ENCODE data around the gene FGR.
A peak's percentile ranks its signal among the peaks of the same experiment; 100 is the strongest.

The FGR gene

DNA sequence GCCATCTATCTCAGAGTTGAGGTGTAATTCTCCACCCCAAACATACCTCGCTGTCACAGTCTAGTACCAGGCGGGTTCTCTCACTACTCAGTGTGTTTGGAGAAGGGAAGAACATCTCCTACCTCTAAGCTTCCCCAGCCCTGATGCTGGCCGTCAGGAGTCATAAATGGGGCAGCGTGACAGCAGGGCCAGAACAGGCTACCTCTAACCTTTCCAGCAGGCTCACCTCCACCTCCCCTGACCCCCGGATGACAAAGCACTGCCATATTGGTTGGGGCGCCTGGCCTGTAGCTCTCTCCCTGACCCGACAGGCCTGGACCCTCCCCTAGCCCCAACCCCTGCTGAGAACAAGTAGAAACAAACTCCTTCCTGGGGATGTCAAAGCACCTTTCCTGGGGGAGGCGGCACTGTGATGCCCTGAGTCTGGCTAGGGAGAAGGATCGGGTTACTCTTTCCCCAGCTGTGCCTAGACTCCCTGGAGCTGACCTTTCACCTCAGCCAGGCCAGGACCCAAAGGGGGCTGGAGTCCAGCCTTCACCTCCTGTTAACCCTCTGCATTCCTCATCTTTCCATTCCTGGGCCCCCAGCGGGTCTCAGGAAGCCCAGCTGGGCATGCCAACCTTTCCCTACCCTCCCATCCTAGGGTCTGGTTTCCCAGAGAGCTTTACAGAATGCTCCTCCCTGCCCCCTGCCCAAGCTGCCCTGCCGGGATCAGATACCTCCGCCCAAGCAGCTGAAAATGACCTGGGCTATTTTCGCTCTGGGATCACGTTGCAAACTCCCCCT, 65.3 kb downstream of the FGR start:
- Histone ChIP-seq H3K27me3 (no peaks in the 10 kb centered on the region), H3K4me1 (peaks cover 100% of the 10 kb centered on the region), H3K27ac (peak overlapping the region; percentile 65), H3K9ac (no peak overlapping the region), H4K20me1 (peaks cover 100% of the 10 kb centered on the region), H3K4me2 (peak overlapping the region; percentile 92), H3K4me3 (no peak overlapping the region), H3K36me3 (peaks cover 10% of the 10 kb centered on the region), H3K9me3 (no peaks in the 10 kb centered on the region)
- TF ChIP-seq Cebpa-rat (IDR thresholded peaks at IDR 0.05): no peak

DNA sequence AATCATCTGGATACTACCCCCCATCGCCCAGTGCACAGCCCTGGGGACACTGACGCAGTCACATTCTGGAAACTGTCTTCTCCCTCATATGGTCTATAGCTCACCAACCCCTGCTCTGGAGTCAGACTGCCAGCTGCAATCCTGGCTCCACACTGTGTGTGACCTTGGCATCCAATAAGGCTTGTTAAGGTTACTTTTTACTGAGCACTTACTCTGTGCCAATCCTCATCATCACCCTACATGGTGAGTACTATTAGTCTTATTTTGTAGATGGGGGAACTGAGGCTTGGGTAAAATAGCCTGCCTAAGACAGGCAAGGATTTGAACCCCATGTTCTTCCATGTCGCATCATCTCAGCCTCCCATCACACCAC, 65.9 kb downstream of the FGR start:
- Histone ChIP-seq H3K4me2 (peak overlapping the region; percentile 92), H3K27ac (peak overlapping the region; percentile 65; the same call in 1 of the 2 replicates), H3K36me3 (peaks cover 10% of the 10 kb centered on the region), H3K4me3 (no peak overlapping the region), H3K4me1 (peaks cover 100% of the 10 kb centered on the region), H3K9me3 (no peaks in the 10 kb centered on the region), H3K9ac (no peak overlapping the region), H4K20me1 (peaks cover 100% of the 10 kb centered on the region), H3K27me3 (no peaks in the 10 kb centered on the region)
- TF ChIP-seq Cebpa-rat (IDR thresholded peaks at IDR 0.05): no peak

DNA sequence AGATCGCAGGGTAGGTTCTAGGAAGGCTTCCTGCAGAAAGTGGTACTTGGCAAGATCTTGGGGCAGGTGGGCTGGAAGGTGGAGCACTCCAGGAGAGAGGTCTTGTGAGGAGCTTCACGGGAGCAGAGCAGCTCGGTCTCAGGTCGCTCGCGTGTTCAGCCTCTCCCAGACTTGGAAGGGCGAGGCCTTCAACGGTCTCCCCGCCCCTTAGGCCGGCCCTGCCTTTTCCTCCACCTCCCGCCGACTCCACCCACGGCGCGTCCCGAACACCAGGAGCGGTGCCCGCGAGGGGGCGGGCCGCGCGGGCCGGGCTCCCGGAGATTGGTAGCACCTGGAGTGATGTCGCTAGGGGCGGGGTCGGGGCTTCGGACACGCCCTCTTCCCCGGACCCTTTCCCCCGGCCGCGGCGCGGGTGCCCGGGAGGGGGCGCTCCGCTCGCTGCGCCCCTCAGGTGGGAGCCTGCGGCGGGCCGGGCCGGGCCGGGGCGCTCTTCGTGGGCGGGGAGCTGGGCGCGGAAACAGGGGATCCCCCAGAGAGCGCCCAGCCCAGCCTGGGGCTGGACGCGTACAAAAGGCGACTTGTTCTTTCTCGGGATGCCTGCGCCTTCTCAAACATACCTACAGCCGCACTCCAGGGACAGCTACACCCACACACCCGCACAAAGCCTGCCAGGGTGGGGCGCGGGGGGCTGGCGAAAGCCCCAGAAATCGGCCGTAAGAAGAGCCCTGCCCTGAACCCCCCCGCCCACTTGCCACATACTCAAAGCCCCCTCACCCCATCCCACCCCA, 66.5 kb downstream of the FGR start:
- peaks cover 100% of the 10 kb centered on the region for H4K20me1 ChIP-seq
- peaks cover 100% of the 10 kb centered on the region for H3K4me1 ChIP-seq
- no peaks in the 10 kb centered on the region for H3K9me3 ChIP-seq
- peak overlapping the region; percentile 92 for H3K4me2 ChIP-seq
- H3K9ac ChIP-seq: peak overlapping the region; percentile 32; the same call in 1 of the 2 replicates
- peaks cover 10% of the 10 kb centered on the region for H3K36me3 ChIP-seq
- no peaks in the 10 kb centered on the region for H3K27me3 ChIP-seq
- no peak for TF ChIP-seq Cebpa-rat (IDR thresholded peaks at IDR 0.05)
- peak overlapping the region; percentile 50 for H3K4me3 ChIP-seq
- H3K27ac ChIP-seq: peak overlapping the region; percentile 44; the same call in 1 of the 2 replicates

DNA sequence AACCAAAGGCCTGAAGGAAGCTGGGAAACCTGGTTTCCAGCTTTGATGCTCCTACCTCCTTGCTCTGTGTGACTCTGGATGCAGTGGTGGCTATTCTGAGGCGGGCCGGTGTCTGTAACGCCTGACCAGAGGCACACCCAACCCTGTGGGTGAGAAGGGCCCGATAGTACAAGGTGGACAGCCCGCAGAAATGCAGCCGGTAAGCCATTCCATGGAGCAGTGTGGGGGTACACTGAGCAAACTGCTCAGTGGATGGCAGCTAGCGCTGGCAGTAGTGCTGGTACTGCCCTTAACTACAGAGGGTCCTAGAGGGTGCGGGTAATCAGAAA, 67.0 kb downstream of the FGR start:
- Histone ChIP-seq H3K9ac (peak overlapping the region; percentile 32; the same call in 1 of the 2 replicates), H3K36me3 (peaks cover 10% of the 10 kb centered on the region), H3K27ac (peak overlapping the region; percentile 52), H4K20me1 (peaks cover 100% of the 10 kb centered on the region), H3K4me1 (peaks cover 100% of the 10 kb centered on the region), H3K4me2 (peak overlapping the region; percentile 92), H3K4me3 (0 out of 2 replicates have a peak overlapping the region, but pooled peaks have one; percentile 2), H3K27me3 (no peaks in the 10 kb centered on the region), H3K9me3 (no peaks in the 10 kb centered on the region)
- TF ChIP-seq Cebpa-rat (IDR thresholded peaks at IDR 0.05): no peak

DNA sequence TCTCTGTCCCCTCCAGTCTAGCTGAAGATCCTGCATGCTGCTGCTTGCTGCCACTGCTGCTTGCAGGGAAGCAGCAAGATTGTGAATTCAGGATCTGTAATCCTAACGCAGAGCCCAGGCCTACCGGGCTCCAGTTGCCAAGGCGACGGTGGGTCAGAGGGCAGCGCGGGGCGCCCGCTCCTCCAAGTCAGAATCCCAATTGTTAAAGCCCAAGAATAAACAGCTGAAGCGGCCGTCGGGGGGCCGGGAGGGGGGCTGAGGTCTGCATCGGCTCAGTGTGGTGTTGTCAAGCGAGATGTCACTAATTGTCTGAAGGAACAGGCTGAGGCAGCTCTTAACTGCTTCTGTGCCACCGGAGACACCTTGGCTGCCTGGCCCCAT, 67.8 kb downstream of the FGR start:
- H3K4me2 ChIP-seq: peak overlapping the region; percentile 92
- no peaks in the 10 kb centered on the region for H3K27me3 ChIP-seq
- peak overlapping the region; percentile 32; the same call in 1 of the 2 replicates for H3K9ac ChIP-seq
- TF ChIP-seq Cebpa-rat (IDR thresholded peaks at IDR 0.05): no peak
- H3K36me3 ChIP-seq: peaks cover 10% of the 10 kb centered on the region
- peaks cover 100% of the 10 kb centered on the region for H3K4me1 ChIP-seq
- H4K20me1 ChIP-seq: peaks cover 100% of the 10 kb centered on the region
- peak overlapping the region; percentile 52 for H3K27ac ChIP-seq
- H3K9me3 ChIP-seq: no peaks in the 10 kb centered on the region
- peak overlapping the region; percentile 19; the same call in 1 of the 2 replicates for H3K4me3 ChIP-seq

DNA sequence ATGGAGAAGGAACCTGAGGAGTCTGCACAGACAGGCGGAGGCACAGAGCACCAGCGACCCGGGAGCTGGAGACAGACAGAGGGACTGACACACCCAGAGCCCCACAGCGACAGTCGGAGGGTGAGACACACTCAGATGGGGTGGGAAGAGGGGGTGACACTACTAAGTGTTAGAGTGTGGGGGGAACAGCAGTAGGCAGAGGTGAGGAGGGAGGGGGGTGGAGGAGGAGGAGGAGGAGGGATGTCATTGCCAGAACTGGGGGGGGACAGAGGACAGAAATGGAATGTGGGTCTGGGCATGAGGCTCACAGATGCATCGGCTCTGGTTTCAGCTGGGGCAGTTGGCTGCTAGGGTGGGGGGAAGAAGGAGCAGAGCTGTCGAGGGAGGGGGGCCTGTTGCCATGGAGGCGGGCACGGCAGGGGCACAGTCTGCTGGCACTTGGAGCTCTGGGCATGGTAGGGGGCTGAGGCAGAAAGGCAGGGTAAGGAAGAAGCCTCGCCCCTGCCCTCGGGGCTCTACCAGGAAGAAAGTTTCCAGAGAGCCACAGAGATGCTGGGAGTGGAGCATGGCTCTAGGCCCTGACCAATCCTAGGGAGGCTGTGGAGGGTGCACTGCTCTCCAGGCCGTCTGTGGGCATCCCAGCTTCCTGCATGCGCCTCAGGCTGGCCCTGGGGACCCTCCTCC, 68.4 kb downstream of the FGR start:
- Histone ChIP-seq H3K4me1 (peaks cover 100% of the 10 kb centered on the region), H3K27ac (peak overlapping the region; percentile 76), H4K20me1 (peaks cover 100% of the 10 kb centered on the region)

DNA sequence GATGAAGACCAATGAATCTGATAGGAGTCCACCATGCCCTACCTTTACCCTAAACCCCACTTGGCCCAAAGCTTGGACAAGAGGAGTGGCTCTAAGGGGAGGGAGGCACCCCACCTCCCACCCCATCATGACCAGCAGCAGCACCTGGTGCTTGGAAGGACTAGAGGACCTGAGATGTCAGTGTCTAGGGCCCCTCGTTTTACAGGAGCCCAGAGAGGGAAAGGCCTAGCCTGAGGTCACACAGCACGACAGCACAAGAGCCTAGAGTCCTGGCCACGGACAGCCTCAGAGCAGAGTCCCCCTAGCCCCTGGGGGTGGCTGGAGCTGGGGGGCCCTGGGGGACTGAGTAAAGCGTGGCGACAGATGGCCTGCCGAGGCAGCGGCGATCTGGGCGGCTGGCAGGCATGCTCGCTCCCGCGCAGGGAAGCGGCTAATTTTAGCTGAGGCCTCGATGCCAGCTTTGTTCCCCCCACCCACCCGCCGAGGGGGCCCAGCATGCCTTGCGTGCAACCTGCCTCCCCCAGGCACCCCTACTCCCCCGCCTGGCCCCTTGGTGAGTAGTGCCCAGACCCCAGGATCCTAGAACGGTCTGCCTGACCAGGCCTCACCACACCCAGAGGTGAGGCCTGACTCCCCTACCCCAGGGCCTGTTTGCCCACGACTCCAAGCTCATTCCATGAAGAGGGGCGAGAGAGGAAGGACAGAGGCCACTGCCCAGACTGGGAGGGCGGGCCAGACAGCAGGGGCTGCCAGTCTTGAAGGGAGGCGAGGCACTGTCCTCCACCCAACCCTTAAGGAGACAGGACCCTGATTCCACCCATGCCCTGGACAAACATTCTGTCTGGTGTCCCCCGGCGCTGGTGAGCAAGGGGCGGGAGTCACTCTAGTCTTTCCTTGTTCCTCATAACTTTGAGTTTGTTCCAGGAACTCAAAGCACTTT, 70.0 kb downstream of the FGR start:
- H3K27me3 ChIP-seq: no peaks in the 10 kb centered on the region
- H3K4me1 ChIP-seq: peaks cover 100% of the 10 kb centered on the region
- H3K9ac ChIP-seq: peak overlapping the region; percentile 59
- H4K20me1 ChIP-seq: peaks cover 100% of the 10 kb centered on the region
- H3K9me3 ChIP-seq: no peaks in the 10 kb centered on the region
- H3K36me3 ChIP-seq: peaks cover 14% of the 10 kb centered on the region
- peak overlapping the region; percentile 92 for H3K4me2 ChIP-seq
- TF ChIP-seq Cebpa-rat (IDR thresholded peaks at IDR 0.05): no peak
- no peak overlapping the region for H3K4me3 ChIP-seq
- H3K27ac ChIP-seq: peak overlapping the region; percentile 76

More for the DNA sequence above, 68.4 kb downstream of the FGR start:
- H3K9me3 ChIP-seq: no peaks in the 10 kb centered on the region
- no peaks in the 10 kb centered on the region for H3K27me3 ChIP-seq
- no peak for TF ChIP-seq Cebpa-rat (IDR thresholded peaks at IDR 0.05)
- H3K9ac ChIP-seq: peak overlapping the region; percentile 47; the same call in 1 of the 2 replicates
- peak overlapping the region; percentile 19; the same call in 1 of the 2 replicates for H3K4me3 ChIP-seq
- H3K4me2 ChIP-seq: peak overlapping the region; percentile 92
- peaks cover 10% of the 10 kb centered on the region for H3K36me3 ChIP-seq

DNA sequence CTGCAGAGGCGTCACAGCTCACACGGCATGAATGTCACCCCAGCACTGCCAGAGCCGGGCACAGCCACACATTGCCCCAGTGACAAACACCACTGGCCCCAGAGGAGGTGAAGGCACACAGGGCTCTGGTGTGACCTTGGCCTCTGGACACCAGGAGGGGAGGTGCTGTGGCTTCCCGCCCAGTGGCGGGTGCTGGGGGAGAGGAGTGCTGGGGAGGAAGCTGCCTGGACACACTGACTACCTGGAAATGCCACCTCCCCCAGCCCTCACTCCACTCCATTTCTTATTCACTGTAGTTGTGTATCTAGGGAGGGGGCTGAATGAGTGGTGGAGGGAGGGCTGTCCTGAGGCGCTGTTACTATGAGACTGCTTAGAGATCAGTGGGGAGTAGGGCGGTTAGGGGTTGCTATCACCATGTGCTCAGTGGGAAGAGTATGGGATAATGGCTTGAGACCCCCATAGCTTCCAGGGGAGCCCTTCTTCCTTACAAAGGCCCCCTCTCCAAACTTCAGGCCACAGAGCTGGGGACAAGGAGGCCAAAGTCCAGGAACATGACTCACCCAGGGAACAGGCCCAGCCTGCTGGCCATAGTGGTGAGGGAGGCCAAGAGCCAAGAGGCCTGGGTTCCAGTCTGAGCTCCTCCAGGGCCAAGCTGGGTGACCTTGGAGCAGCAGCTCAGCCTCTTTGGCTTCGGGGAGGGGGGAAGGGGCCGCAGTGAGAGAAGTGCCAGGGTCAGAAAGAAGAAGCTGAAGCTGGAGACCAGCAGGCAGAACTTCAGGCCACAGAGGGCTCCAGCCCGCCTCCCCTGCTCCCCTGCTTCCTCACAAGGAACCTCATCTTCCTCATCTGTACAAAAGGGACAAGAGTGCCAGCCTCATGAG, 71.2 kb downstream of the FGR start:
- H3K27ac ChIP-seq: peak overlapping the region; percentile 76
- H3K4me2 ChIP-seq: peak overlapping the region; percentile 92
- no peak for TF ChIP-seq Cebpa-rat (IDR thresholded peaks at IDR 0.05)
- H3K4me1 ChIP-seq: peaks cover 100% of the 10 kb centered on the region
- no peaks in the 10 kb centered on the region for H3K9me3 ChIP-seq
- H3K27me3 ChIP-seq: no peaks in the 10 kb centered on the region
- H4K20me1 ChIP-seq: peaks cover 100% of the 10 kb centered on the region
- H3K4me3 ChIP-seq: no peak overlapping the region
- H3K9ac ChIP-seq: peak overlapping the region; percentile 59
- H3K36me3 ChIP-seq: peaks cover 16% of the 10 kb centered on the region
